ENCODE results near the gene OR6B2. TPM values are rescaled to one million over a fixed set of nuclear protein-coding genes. Genes with fewer than 3 reads are reported as not detected.

The OR6B2 gene
- total RNA-seq, 2 experiments from 2014 or later: not detected

GRCh38 chr2:240032406-240033329 lies 2.4 kb upstream of the OR6B2 start:
- DNase-seq: no peak
- no peak overlapping the region for H3K27ac Mint-ChIP-seq
- H3K27me3 Mint-ChIP-seq: peaks cover 41% of the 10 kb centered on the region
- H3K4me1 Mint-ChIP-seq: no peaks in the 10 kb centered on the region
- no peaks in the 10 kb centered on the region for H3K36me3 Mint-ChIP-seq (ENCODE audit: low read depth)
- CTCF ChIA-PET: interaction anchor here (1.0 kb wide), 1 partner anchor 11 kb away, joined by 3 read pairs; no protein-coding TSS in a partner anchor
- POLR2A ChIA-PET: no interaction called here
- no peak overlapping the region for H3K4me3 Mint-ChIP-seq
- no peaks in the 10 kb centered on the region for H3K9me3 Mint-ChIP-seq

- H3K27me3 Mint-ChIP-seq: peaks cover 5% of the 10 kb centered on the region
- ChIA-PET POLR2A (interaction anchor here (0.7 to 2.0 kb wide), 12 partner anchors 9 to 644 kb away, joined by 3 to 14 read pairs (median 4); partner anchors contain the start of gene HDAC4), CTCF (interaction anchor here (0.7 to 1.2 kb wide), 3 partner anchors 33 to 118 kb away, joined by 3 read pairs; no protein-coding TSS in a partner anchor)
- peaks cover 11% of the 10 kb centered on the region for H3K36me3 Mint-ChIP-seq (ENCODE audit: low read depth)
- H3K4me3 Mint-ChIP-seq: peak overlapping the region; percentile 88
- peaks cover 21% of the 10 kb centered on the region for H3K4me1 Mint-ChIP-seq
- peak overlapping the region; percentile 89 for H3K27ac Mint-ChIP-seq
- no peak for DNase-seq
- H3K9me3 Mint-ChIP-seq: no peaks in the 10 kb centered on the region
Measured at GRCh38 chr2:240024766-240025165, 5.5 kb downstream of the OR6B2 start.

GRCh38 chr2:240023792-240024191 lies 6.4 kb downstream of the OR6B2 start:
- no peaks in the 10 kb centered on the region for H3K9me3 Mint-ChIP-seq
- peak overlapping the region; percentile 89 for H3K27ac Mint-ChIP-seq
- H3K36me3 Mint-ChIP-seq (ENCODE audit: low read depth): peaks cover 15% of the 10 kb centered on the region
- peak overlapping the region; percentile 88 for H3K4me3 Mint-ChIP-seq
- DNase-seq: no peak
- CTCF ChIA-PET: no interaction called here
- peaks cover 1% of the 10 kb centered on the region for H3K27me3 Mint-ChIP-seq
- POLR2A ChIA-PET: no interaction called here
- H3K4me1 Mint-ChIP-seq: peaks cover 21% of the 10 kb centered on the region

- peaks cover 37% of the 10 kb centered on the region for H3K36me3 Mint-ChIP-seq (ENCODE audit: low read depth)
Measured at GRCh38 chr2:240021488-240022104, 8.6 kb downstream of the OR6B2 start.

GRCh38 chr2:240018071-240018750 lies 12.0 kb downstream of the OR6B2 start:
- Mint-ChIP-seq H3K27ac (no peak overlapping the region), H3K36me3 (ENCODE audit: low read depth) (peaks cover 54% of the 10 kb centered on the region), H3K27me3 (no peaks in the 10 kb centered on the region), H3K4me3 (no peak overlapping the region), H3K9me3 (no peaks in the 10 kb centered on the region), H3K4me1 (peaks cover 5% of the 10 kb centered on the region)
- ChIA-PET POLR2A (no interaction called here), CTCF (interaction anchor here (1.3 kb wide), 1 partner anchor 26 kb away, joined by 5 read pairs; no protein-coding TSS in a partner anchor)
- DNase-seq: no peak

More at GRCh38 chr2:240021488-240022104, 8.6 kb downstream of the OR6B2 start:
- no peaks in the 10 kb centered on the region for H3K9me3 Mint-ChIP-seq
- H3K4me3 Mint-ChIP-seq: no peak overlapping the region
- ChIA-PET POLR2A (interaction anchor here (1.2 kb wide), 1 partner anchor 64 kb away, joined by 4 read pairs; no protein-coding TSS in a partner anchor), CTCF (interaction anchor here (0.6 to 1.6 kb wide), 14 partner anchors 9 to 327 kb away, joined by 3 to 10 read pairs (median 4); no protein-coding TSS in a partner anchor)
- peak; percentile 71 for DNase-seq
- peaks cover 20% of the 10 kb centered on the region for H3K4me1 Mint-ChIP-seq
- H3K27ac Mint-ChIP-seq: no peak overlapping the region
- no peaks in the 10 kb centered on the region for H3K27me3 Mint-ChIP-seq

GRCh38 chr2:240014327-240014726 lies 15.9 kb downstream of the OR6B2 start:
- Mint-ChIP-seq H3K27me3 (no peaks in the 10 kb centered on the region), H3K4me3 (no peak overlapping the region), H3K36me3 (ENCODE audit: low read depth) (peaks cover 69% of the 10 kb centered on the region), H3K9me3 (no peaks in the 10 kb centered on the region), H3K27ac (no peak overlapping the region), H3K4me1 (no peaks in the 10 kb centered on the region)
- ChIA-PET CTCF (no interaction called here), POLR2A (interaction anchor here (1.3 kb wide), 1 partner anchor 43 kb away, joined by 3 read pairs; no protein-coding TSS in a partner anchor)
- DNase-seq: no peak

- H3K27ac Mint-ChIP-seq: no peak overlapping the region
- CTCF ChIA-PET: interaction anchor here (1.2 to 1.7 kb wide), 3 partner anchors 8 to 131 kb away, joined by 4 to 10 read pairs (median 6); no protein-coding TSS in a partner anchor
- H3K27me3 Mint-ChIP-seq: no peaks in the 10 kb centered on the region
- H3K4me3 Mint-ChIP-seq: no peak overlapping the region
- no peaks in the 10 kb centered on the region for H3K4me1 Mint-ChIP-seq
- no peaks in the 10 kb centered on the region for H3K9me3 Mint-ChIP-seq
- H3K36me3 Mint-ChIP-seq (ENCODE audit: low read depth): peaks cover 61% of the 10 kb centered on the region
- POLR2A ChIA-PET: interaction anchor here (1.4 kb wide), 1 partner anchor 12 kb away, joined by 7 read pairs; the partner anchor contains the start of gene NDUFA10
- DNase-seq: no peak
Measured at GRCh38 chr2:240013343-240013742, 16.9 kb downstream of the OR6B2 start.

GRCh38 chr2:240002983-240003382 lies 27.2 kb downstream of the OR6B2 start:
- Mint-ChIP-seq H3K27me3 (no peaks in the 10 kb centered on the region), H3K27ac (no peak overlapping the region), H3K9me3 (no peaks in the 10 kb centered on the region), H3K4me1 (no peaks in the 10 kb centered on the region), H3K36me3 (ENCODE audit: low read depth) (peaks cover 36% of the 10 kb centered on the region), H3K4me3 (no peak overlapping the region)
- DNase-seq: no peak
- ChIA-PET CTCF (interaction anchor here (0.5 kb wide), 1 partner anchor 1789 kb away, joined by 3 read pairs; no protein-coding TSS in a partner anchor), POLR2A (interaction anchor here (1.5 kb wide), 1 partner anchor 22 kb away, joined by 3 read pairs; the partner anchor contains the start of gene NDUFA10)

- H3K27ac Mint-ChIP-seq: no peak overlapping the region
- H3K4me1 Mint-ChIP-seq: no peaks in the 10 kb centered on the region
- no peak overlapping the region for H3K4me3 Mint-ChIP-seq
- no peaks in the 10 kb centered on the region for H3K9me3 Mint-ChIP-seq
- no peak for DNase-seq
- ChIA-PET POLR2A (no interaction called here), CTCF (interaction anchor here (1.2 to 1.8 kb wide), 2 partner anchors 9 to 15 kb away, joined by 3 to 7 read pairs; no protein-coding TSS in a partner anchor)
- H3K36me3 Mint-ChIP-seq (ENCODE audit: low read depth): peaks cover 27% of the 10 kb centered on the region
- no peaks in the 10 kb centered on the region for H3K27me3 Mint-ChIP-seq
Measured at GRCh38 chr2:240000671-240001070, 29.6 kb downstream of the OR6B2 start.

- Mint-ChIP-seq H3K27me3 (no peaks in the 10 kb centered on the region), H3K27ac (no peak overlapping the region), H3K36me3 (ENCODE audit: low read depth) (peaks cover 13% of the 10 kb centered on the region), H3K9me3 (no peaks in the 10 kb centered on the region), H3K4me3 (no peak overlapping the region), H3K4me1 (no peaks in the 10 kb centered on the region)
- CTCF ChIA-PET: interaction anchor here (1.0 kb wide), 1 partner anchor 10 kb away, joined by 3 read pairs; no protein-coding TSS in a partner anchor
- POLR2A ChIA-PET: no interaction called here
- DNase-seq: no peak
Measured at GRCh38 chr2:239997686-239998409, 32.4 kb downstream of the OR6B2 start.

GRCh38 chr2:239994086-239994485 lies 36.1 kb downstream of the OR6B2 start:
- DNase-seq: no peak
- Mint-ChIP-seq H3K9me3 (no peaks in the 10 kb centered on the region), H3K4me3 (no peak overlapping the region), H3K27me3 (no peaks in the 10 kb centered on the region), H3K4me1 (no peaks in the 10 kb centered on the region), H3K36me3 (ENCODE audit: low read depth) (peaks cover 16% of the 10 kb centered on the region), H3K27ac (no peak overlapping the region)
- ChIA-PET POLR2A (no interaction called here), CTCF (interaction anchor here (0.8 to 2.2 kb wide), 2 partner anchors 27 to 60 kb away, joined by 3 to 9 read pairs; no protein-coding TSS in a partner anchor)

GRCh38 chr2:239993291-239993690 lies 36.9 kb downstream of the OR6B2 start:
- Mint-ChIP-seq H3K27me3 (no peaks in the 10 kb centered on the region), H3K4me1 (no peaks in the 10 kb centered on the region), H3K27ac (no peak overlapping the region), H3K36me3 (ENCODE audit: low read depth) (peaks cover 21% of the 10 kb centered on the region), H3K9me3 (no peaks in the 10 kb centered on the region), H3K4me3 (no peak overlapping the region)
- DNase-seq: no peak
- CTCF ChIA-PET: interaction anchor here (2.2 to 2.3 kb wide), 2 partner anchors 28 to 32 kb away, joined by 7 to 9 read pairs; no protein-coding TSS in a partner anchor
- POLR2A ChIA-PET: no interaction called here

Measured in activated CD4-positive, alpha-beta memory T cell treated with anti-CD3 and anti-CD28 coated beads, Interleukin-2, amount 10 ng/mL, durations not matched to agents 7 days and 5 days (primary cell).